Measurements from ENCODE around the gene WBP1.

DNA sequence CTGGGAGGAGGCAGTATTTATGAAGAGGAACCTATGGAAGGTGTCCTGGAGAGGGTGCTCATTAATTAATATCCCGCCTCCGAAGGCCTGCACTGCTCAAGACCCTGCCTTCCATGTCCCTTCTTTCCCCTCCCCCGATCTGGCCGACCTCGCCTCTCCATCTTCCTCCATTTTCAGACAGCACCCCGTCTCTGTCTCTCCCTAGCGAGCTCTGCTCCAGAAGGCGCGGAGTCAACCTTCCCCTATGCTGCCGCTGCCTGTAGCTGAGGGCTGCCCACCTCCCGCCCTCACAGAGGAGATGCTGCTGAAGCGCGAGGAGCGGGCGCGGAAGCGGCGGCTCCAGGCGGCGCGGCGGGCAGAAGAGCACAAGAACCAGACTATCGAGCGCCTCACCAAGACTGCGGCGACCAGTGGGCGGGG is 1.1 kb upstream of the WBP1 start:
- no peak for TF ChIP-seq MYC (IDR thresholded peaks at IDR 0.05; ENCODE audit: low read depth, low read length)
- TF ChIP-seq POLR2A (IDR thresholded peaks at IDR 0.05; ENCODE audit: low read depth, low read length), result no peak
- TF ChIP-seq, protein P1, sequence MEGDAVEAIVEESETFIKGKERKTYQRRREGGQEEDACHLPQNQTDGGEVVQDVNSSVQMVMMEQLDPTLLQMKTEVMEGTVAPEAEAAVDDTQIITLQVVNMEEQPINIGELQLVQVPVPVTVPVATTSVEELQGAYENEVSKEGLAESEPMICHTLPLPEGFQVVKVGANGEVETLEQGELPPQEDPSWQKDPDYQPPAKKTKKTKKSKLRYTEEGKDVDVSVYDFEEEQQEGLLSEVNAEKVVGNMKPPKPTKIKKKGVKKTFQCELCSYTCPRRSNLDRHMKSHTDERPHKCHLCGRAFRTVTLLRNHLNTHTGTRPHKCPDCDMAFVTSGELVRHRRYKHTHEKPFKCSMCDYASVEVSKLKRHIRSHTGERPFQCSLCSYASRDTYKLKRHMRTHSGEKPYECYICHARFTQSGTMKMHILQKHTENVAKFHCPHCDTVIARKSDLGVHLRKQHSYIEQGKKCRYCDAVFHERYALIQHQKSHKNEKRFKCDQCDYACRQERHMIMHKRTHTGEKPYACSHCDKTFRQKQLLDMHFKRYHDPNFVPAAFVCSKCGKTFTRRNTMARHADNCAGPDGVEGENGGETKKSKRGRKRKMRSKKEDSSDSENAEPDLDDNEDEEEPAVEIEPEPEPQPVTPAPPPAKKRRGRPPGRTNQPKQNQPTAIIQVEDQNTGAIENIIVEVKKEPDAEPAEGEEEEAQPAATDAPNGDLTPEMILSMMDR (IDR thresholded peaks at IDR 0.05; ENCODE audit: extremely low read depth in 1 of 2, insufficient read depth in 1 of 2, low read depth in 1 of 2, low read length in 2 of 2), result no peak
- TF ChIP-seq FOS (IDR thresholded peaks at IDR 0.05; ENCODE audit: borderline replicate concordance, insufficient read depth, low read length), result no peak
- TF ChIP-seq POLR2AphosphoS5 (IDR thresholded peaks at IDR 0.05; ENCODE audit: insufficient read depth, low read depth, low read length), result no peak

Data from endothelial cell of umbilical vein (primary cell).